ENCODE measurements around the gene MATR3.

Gene MATR3

DNA sequence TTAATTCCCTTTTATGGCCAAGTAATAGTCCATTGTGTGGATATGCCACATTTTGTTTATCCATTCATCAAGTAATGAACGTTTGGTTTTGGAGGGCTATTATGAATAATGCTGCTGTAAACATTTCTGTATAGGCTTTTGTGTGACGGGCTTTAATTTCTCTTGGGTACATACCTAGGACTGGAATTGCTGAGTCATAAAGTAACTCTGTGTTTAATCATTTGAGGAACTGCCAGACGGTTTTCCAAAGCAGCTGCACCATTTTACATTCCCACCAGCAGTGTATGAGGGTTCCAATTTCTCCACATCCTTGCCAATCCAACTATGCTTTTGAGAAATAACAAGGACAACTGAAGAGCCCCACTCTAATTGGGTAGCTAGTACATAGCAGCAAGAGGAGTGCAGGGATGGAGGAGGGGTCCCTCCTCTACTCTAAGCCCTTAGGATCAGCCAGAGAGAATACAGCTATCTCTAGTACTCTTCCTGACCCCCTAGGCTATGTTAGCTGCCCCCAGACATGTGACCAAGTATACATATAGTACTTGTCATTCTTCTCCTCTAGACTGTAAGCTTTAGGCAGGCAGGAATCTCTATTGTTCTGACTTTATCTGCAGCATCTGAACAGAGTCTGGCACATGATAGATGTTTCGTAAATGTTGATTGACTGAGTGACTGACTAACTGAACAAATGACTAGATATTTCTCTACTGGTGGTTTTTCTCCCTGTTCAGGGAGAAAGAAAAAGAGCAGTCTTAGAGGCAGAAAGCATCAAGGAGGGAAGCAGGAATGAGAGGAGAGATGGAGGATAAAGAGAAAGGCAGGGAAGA, 22.1 kb upstream of the MATR3 start:
- DNase-seq (ENCODE audit: low read depth in 2 of 2, low spot score in 1 of 2) = no peak

GRCh38 chr5:139272471-139273321, 20.8 kb upstream of the MATR3 start:
- no peak for DNase-seq (ENCODE audit: low read depth in 2 of 2, low spot score in 1 of 2)

GRCh38 chr5:139273322-139273571, 20.3 kb upstream of the MATR3 start:
- DNase-seq (ENCODE audit: low read depth in 2 of 2, low spot score in 1 of 2) = no peak

DNA sequence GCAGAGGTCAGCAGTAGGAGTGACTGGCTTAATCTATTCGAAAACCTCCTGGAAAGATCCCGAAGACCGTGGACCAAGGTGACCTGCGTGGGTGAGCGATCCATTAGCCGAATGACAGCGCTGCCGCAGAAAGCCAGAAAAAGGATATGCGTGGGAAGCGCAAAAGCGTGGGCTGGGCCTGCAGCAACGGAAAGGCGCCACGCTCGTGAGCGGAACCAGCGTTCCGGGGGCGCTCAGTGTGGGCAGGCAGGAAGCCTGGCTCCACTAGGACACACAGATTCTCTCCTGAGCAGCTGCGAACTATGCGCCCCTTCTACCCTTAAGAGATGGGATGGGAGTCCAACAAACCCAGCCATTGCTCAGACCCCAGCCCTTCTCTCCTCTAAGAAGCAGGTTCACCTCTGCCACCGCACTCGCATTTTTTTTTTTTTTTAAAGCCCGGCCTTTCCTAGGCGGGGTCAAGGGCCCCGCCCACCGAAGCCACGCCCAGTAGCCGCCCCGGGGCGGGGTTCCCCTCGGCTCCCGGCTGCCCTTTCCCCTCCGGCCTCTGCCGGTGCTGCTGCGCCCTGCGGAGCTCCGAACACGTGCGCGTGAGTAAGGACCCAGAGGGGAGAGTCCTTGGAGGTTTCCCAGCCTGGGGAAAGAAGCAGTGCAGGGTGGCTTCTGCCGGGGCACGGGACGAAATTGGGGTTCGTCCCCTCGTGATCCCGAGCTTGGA, 19.8 kb upstream of the MATR3 start:
- peak; percentile 66 to 75 for DNase-seq (ENCODE audit: low read depth in 2 of 2, low spot score in 1 of 2)

DNA sequence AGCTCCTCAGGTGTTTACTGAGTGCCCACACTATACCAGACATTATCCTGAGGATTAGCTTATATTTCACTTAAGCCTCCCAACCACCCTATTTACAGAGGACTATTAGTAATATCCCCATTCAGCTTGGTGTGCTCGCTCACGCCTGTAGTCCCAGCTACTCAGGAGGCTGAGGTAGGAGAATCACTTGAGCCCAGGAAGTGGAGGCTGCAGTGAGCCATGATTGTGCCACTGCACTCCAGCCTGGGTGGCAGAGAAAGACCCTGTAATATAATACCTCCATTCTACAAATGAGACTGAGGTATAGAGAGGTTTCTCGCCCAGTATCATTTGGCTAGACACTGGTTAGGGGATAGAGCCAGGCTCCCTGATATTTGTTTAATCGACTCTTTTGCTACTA, 18.0 kb upstream of the MATR3 start:
- no peak for DNase-seq (ENCODE audit: low read depth in 2 of 2, low spot score in 1 of 2)

DNA sequence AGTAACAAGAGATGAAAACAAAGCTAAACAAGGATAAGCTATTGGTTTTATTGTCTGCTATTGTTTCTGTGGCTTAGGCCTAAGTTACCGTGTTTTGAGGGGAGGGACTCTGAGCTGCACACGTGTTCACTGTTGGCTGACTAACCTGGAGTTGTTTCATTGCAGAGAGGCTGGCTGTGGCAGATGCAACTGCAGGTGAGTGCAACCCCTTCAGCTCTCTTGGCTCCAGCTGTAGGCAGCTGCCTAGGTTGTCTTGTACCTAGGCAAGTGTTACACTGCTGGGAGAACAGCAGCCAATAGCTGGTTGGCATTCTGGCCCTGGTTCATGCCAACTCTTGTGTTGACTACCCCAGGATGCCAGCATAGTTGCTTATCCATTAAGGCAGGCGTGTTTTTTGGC, 17.6 kb upstream of the MATR3 start:
- DNase-seq (ENCODE audit: low read depth in 2 of 2, low spot score in 1 of 2) = no peak

DNA sequence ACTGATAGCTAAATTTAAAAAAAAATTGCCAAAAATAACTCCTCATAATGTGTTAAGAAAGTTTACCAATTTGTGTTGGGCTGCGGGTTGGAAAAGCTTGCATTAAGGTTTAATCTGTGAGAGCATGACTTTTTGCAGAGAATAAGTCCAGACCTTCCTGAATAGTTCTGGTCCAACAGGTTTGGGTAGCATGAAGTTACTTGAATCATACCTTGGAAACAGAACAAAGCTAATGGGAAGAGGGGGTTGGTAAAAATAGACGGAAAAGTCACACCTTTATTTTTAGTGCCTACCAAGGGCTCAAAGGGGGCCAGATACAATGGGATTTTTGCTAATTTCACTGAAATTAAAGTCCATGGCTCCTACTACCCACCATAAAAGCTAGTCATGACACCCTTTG, 17.1 kb upstream of the MATR3 start:
- DNase-seq (ENCODE audit: low read depth in 2 of 2, low spot score in 1 of 2) = no peak

DNA sequence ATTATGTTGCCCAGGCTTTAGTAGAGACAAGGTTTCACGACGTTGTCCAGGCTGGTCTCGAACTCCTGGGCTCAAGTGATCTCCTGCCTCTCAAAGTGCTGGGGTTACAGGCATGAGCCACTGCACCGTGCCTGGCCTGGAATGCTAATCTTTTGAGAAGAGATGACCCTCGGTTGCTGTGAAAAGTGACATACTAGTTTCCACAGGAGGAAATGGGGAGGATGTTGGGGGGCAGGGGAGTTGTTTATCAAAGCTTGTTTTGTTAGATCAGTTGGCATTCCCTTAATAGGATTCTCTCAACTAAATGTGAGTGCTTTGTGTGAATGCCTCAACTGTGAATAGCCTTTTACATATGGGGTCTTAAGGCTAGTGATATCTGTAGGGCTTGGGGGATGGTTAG, 16.4 kb upstream of the MATR3 start:
- no peak for DNase-seq (ENCODE audit: low read depth in 2 of 2, low spot score in 1 of 2)

GRCh38 chr5:139278540-139279274, 14.8 kb upstream of the MATR3 start:
- no peak for DNase-seq (ENCODE audit: low read depth in 2 of 2, low spot score in 1 of 2)

DNA sequence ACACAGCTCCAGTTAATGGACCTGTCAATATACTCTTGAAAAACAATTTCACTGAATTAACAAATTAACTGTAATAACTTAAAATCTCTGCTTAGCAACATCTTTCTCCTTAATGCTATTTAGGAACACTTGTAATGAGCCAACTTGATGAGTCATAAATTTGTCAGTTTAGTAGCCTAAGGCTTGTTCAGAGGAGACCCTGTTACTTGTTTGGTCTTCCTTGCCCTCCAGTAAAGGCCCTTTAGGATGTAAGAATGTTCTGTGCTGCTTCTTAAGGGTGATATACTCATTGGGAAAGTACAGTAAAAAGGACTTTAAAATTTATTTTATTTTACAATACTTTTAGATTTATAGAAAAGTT, 11.4 kb upstream of the MATR3 start:
- no peak for DNase-seq (ENCODE audit: low read depth in 2 of 2, low spot score in 1 of 2)

- DNase-seq (ENCODE audit: low read depth in 2 of 2, low spot score in 1 of 2) = no peak
Measured at GRCh38 chr5:139283252-139284166, 10.0 kb upstream of the MATR3 start.

- no peak for DNase-seq (ENCODE audit: low read depth in 2 of 2, low spot score in 1 of 2)
Measured at GRCh38 chr5:139284295-139284694, 9.2 kb upstream of the MATR3 start.

DNA sequence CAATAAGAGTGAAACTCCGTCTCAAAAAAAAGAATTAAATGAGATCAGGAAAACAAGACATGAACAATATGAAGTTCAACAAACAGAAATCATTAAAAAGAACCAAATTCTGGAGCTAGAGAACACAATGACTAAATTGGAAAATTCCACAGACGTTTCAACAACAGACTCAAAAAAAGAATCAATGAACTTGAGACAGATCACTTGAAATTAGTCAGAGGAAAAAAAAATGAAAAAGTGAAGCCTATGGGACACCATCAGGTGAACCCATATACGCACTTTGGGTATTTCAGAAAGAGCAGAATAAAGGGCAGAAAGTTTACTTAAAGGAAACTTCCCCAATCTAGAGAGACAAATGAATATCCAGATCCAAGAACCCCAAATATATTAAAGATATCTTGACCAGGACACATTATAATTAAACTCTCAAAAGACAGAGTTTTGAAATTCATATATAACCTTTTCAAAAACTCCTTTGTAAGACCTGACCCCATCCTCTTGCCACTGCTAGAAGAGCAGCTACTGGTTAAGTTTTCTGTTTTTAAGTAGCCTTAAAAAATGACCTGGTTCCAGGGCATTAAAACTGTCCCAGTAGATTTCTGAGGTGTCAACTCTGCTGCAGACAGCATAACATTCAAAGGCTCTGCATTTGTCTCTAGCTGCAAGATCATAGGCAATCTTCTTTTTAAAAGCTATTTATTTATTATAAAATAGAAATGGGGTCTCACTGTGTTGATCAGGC, 7.7 kb upstream of the MATR3 start:
- DNase-seq (ENCODE audit: low read depth in 2 of 2, low spot score in 1 of 2) = no peak

GRCh38 chr5:139287890-139288635, 5.5 kb upstream of the MATR3 start:
- DNase-seq (ENCODE audit: low read depth in 2 of 2, low spot score in 1 of 2) = no peak

GRCh38 chr5:139291051-139291450, 2.5 kb upstream of the MATR3 start:
- no peak for DNase-seq (ENCODE audit: low read depth in 2 of 2, low spot score in 1 of 2)

DNA sequence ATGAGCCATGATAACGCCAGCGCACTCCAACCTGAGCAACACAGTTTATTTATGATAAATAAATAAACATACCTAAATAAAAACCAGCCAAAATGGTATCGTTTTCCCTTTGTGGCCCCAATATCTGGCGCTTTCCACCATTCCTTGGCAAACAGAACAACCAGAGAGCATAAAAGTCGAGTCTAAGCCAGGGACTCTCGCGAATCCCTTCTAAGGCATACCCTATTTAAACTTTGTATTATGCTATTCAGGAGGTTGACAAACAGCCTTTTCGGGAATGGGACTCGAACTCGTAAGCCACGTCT, 386 bp upstream of the MATR3 start:
- DNase-seq (ENCODE audit: low read depth in 2 of 2, low spot score in 1 of 2) = no peak

- DNase-seq (ENCODE audit: low read depth in 2 of 2, low spot score in 1 of 2) = peak in 1 of 2 donors; percentile 24
Measured at GRCh38 chr5:139294374-139295165, 1.0 kb downstream of the MATR3 start.

- DNase-seq (ENCODE audit: low read depth in 2 of 2, low spot score in 1 of 2) = no peak
Measured at GRCh38 chr5:139295346-139296057, 2.0 kb downstream of the MATR3 start.
